HG03280 (cell line): ENCODE results near the gene STK38L.
A peak's percentile ranks its signal among the peaks of the same experiment; 100 is the strongest.
"Not testable (repeated sequence)": the region's sequence is repeated elsewhere in the genome, so short reads cannot be mapped to it uniquely, and the experiment has no call there.

ENCODE experiments used
- ATAC-seq: cut with Tn5 transposase; IDR thresholded peaks from one replicate; pipeline ENCODE4 v1.9.1; 2021; ENCODE audit warnings: mild to moderate bottlenecking, moderate library complexity; ENCODE audit not compliant: unreplicated experiment

Gene STK38L

GRCh38 chr12:27226407-27226929 lies 17.6 kb upstream of the STK38L start:
- ATAC-seq: no peak

GRCh38 chr12:27229367-27229766 lies 14.7 kb upstream of the STK38L start:
- no peak for ATAC-seq

GRCh38 chr12:27231374-27231773 lies 12.7 kb upstream of the STK38L start:
- ATAC-seq: not testable (repeated sequence)

GRCh38 chr12:27233814-27234213 lies 10.3 kb upstream of the STK38L start:
- ATAC-seq: no peak

- no peak for ATAC-seq
Observed at GRCh38 chr12:27236498-27236897, 7.6 kb upstream of the STK38L start.

- ATAC-seq: peak; percentile 61
Observed at GRCh38 chr12:27237790-27238771, 6.0 kb upstream of the STK38L start.

- ATAC-seq: no peak
Observed at GRCh38 chr12:27243006-27243405, 1.1 kb upstream of the STK38L start.

GRCh38 chr12:27244689-27245488 lies 803 bp downstream of the STK38L start:
- ATAC-seq: no peak

- no peak for ATAC-seq
Observed at GRCh38 chr12:27246141-27246540, 2.1 kb downstream of the STK38L start.

GRCh38 chr12:27246774-27247173 lies 2.7 kb downstream of the STK38L start:
- no peak for ATAC-seq

GRCh38 chr12:27252934-27253333 lies 8.8 kb downstream of the STK38L start:
- no peak for ATAC-seq

- no peak for ATAC-seq
Observed at GRCh38 chr12:27253347-27253746, 9.3 kb downstream of the STK38L start.

- no peak for ATAC-seq
Observed at GRCh38 chr12:27255806-27256205, 11.7 kb downstream of the STK38L start.

- ATAC-seq: no peak
Observed at GRCh38 chr12:27257104-27257843, 13.2 kb downstream of the STK38L start.

GRCh38 chr12:27260746-27261145 lies 16.7 kb downstream of the STK38L start:
- no peak for ATAC-seq

- no peak for ATAC-seq
Observed at GRCh38 chr12:27261866-27262265, 17.8 kb downstream of the STK38L start.

- ATAC-seq: no peak
Observed at GRCh38 chr12:27270148-27270547, 26.1 kb downstream of the STK38L start.

GRCh38 chr12:27271206-27271605 lies 27.1 kb downstream of the STK38L start:
- no peak for ATAC-seq

GRCh38 chr12:27272373-27273028 lies 28.4 kb downstream of the STK38L start:
- no peak for ATAC-seq

GRCh38 chr12:27273114-27273513 lies 29.0 kb downstream of the STK38L start:
- ATAC-seq: no peak
